ENCODE measurements around the gene EEFSEC.

Gene EEFSEC

GRCh38 chr3:128425142-128425845 lies 272.0 kb downstream of the EEFSEC start:
- Histone ChIP-seq H4K91ac (ENCODE audit: low read depth, low read length, poor library complexity) (no peak overlapping the region), H3K4me2 (ENCODE audit: insufficient read depth, low read length, poor library complexity, severe bottlenecking) (no peak overlapping the region), H3K9ac (ENCODE audit: low read depth, low read length, poor library complexity) (no peak overlapping the region), H3K36me3 (replicated peaks in 1 of 2; ENCODE audit: control insufficient read depth in 2 of 2, insufficient read depth in 2 of 2, low read length in 2 of 2) (no peaks in the 10 kb centered on the region), H3K14ac (ENCODE audit: low read length) (no peak overlapping the region), H2BK12ac (ENCODE audit: low read length) (no peak overlapping the region), H3K27ac (replicated peaks; ENCODE audit: low read length) (no peak overlapping the region), H3K4ac (ENCODE audit: low read length) (no peak overlapping the region), H3K79me1 (ENCODE audit: low read depth, low read length) (no peaks in the 10 kb centered on the region), H2BK120ac (ENCODE audit: low read depth, low read length) (no peak overlapping the region), H2BK5ac (ENCODE audit: low read length) (no peak overlapping the region), H3K18ac (ENCODE audit: low read length) (no peak overlapping the region), H2AK5ac (ENCODE audit: low read depth, low read length) (peak overlapping the region; percentile 24), H3K4me3 (ENCODE audit: low read length in 2 of 2) (no peak overlapping the region), H4K8ac (ENCODE audit: low read depth, low read length) (no peak overlapping the region), H3K27me3 (ENCODE audit: control insufficient read depth in 3 of 3, insufficient read depth in 3 of 3, low read depth in 1 of 3, low read length in 3 of 3) (peaks cover 3 to 81% (median 44%) of the 10 kb centered on the region in 3 experiments), H2AFZ (ENCODE audit: low read length) (no peak overlapping the region), H3K4me1 (ENCODE audit: control insufficient read depth in 2 of 2, insufficient read depth in 1 of 2, low read depth in 1 of 2, low read length in 2 of 2) (peaks cover 5 to 12% of the 10 kb centered on the region in 2 donors), H3K23ac (ENCODE audit: low read depth, low read length, poor library complexity) (no peak overlapping the region), H3K9me3 (replicated peaks in 1 of 2; ENCODE audit: control insufficient read depth in 2 of 2, insufficient read depth in 1 of 2, low read depth in 1 of 2, low read length in 2 of 2) (no peaks in the 10 kb centered on the region), H2BK15ac (ENCODE audit: low read length) (no peak overlapping the region)
- no CpG with 5 or more reads among the region's 23 CpGs for WGBS, 2 donors (ENCODE audit: extremely low coverage in 2 of 2, insufficient read length in 2 of 2, insufficient replicate concordance in 1 of 2)
- no peak for DNase-seq (ENCODE audit: low spot score)

GRCh38 chr3:128425846-128426127 lies 272.5 kb downstream of the EEFSEC start:
- Histone ChIP-seq H3K4me2 (ENCODE audit: insufficient read depth, low read length, poor library complexity, severe bottlenecking) (no peak overlapping the region), H3K4me1 (ENCODE audit: control insufficient read depth in 2 of 2, insufficient read depth in 1 of 2, low read depth in 1 of 2, low read length in 2 of 2) (peaks cover 6 to 15% of the 10 kb centered on the region in 2 donors), H2AK5ac (ENCODE audit: low read depth, low read length) (peak overlapping the region; percentile 16), H3K23ac (ENCODE audit: low read depth, low read length, poor library complexity) (no peak overlapping the region), H4K91ac (ENCODE audit: low read depth, low read length, poor library complexity) (no peak overlapping the region), H2BK5ac (ENCODE audit: low read length) (peak overlapping the region; percentile 8), H2BK12ac (ENCODE audit: low read length) (no peak overlapping the region), H3K27ac (replicated peaks; ENCODE audit: low read length) (no peak overlapping the region), H3K4ac (ENCODE audit: low read length) (no peak overlapping the region), H3K79me1 (ENCODE audit: low read depth, low read length) (no peaks in the 10 kb centered on the region), H2BK15ac (ENCODE audit: low read length) (peak overlapping the region; percentile 52), H3K9ac (ENCODE audit: low read depth, low read length, poor library complexity) (no peak overlapping the region), H3K14ac (ENCODE audit: low read length) (no peak overlapping the region), H3K36me3 (replicated peaks in 1 of 2; ENCODE audit: control insufficient read depth in 2 of 2, insufficient read depth in 2 of 2, low read length in 2 of 2) (no peaks in the 10 kb centered on the region), H3K4me3 (ENCODE audit: low read length in 2 of 2) (no peak overlapping the region), H2BK120ac (ENCODE audit: low read depth, low read length) (no peak overlapping the region), H4K8ac (ENCODE audit: low read depth, low read length) (no peak overlapping the region), H2AFZ (ENCODE audit: low read length) (no peak overlapping the region), H3K27me3 (ENCODE audit: control insufficient read depth in 3 of 3, insufficient read depth in 3 of 3, low read depth in 1 of 3, low read length in 3 of 3) (peaks cover 3 to 86% (median 49%) of the 10 kb centered on the region in 3 experiments), H3K9me3 (replicated peaks in 1 of 2; ENCODE audit: control insufficient read depth in 2 of 2, insufficient read depth in 1 of 2, low read depth in 1 of 2, low read length in 2 of 2) (no peaks in the 10 kb centered on the region), H3K18ac (ENCODE audit: low read length) (no peak overlapping the region)
- no peak for DNase-seq (ENCODE audit: low spot score)
- WGBS, 2 donors (ENCODE audit: extremely low coverage in 2 of 2, insufficient read length in 2 of 2, insufficient replicate concordance in 1 of 2): no CpG with 5 or more reads among the region's 8 CpGs

- Histone ChIP-seq H3K4me3 (ENCODE audit: low read length in 2 of 2) (peak overlapping the region in 1 of 2 donors; percentile 66), H3K27me3 (ENCODE audit: control insufficient read depth in 3 of 3, insufficient read depth in 3 of 3, low read depth in 1 of 3, low read length in 3 of 3) (peaks cover 3 to 92% (median 55%) of the 10 kb centered on the region in 3 experiments)
- DNase-seq (ENCODE audit: low spot score): peak; percentile 60
Observed at GRCh38 chr3:128426128-128426921, 273.0 kb downstream of the EEFSEC start.

GRCh38 chr3:128427175-128427857 lies 274.0 kb downstream of the EEFSEC start:
- Histone ChIP-seq H3K79me1 (ENCODE audit: low read depth, low read length) (no peaks in the 10 kb centered on the region), H3K4me1 (ENCODE audit: control insufficient read depth in 2 of 2, insufficient read depth in 1 of 2, low read depth in 1 of 2, low read length in 2 of 2) (peaks cover 11 to 15% of the 10 kb centered on the region in 2 donors), H2AFZ (ENCODE audit: low read length) (no peak overlapping the region), H2BK5ac (ENCODE audit: low read length) (no peak overlapping the region), H2BK15ac (ENCODE audit: low read length) (no peak overlapping the region), H3K27ac (replicated peaks; ENCODE audit: low read length) (no peak overlapping the region), H3K18ac (ENCODE audit: low read length) (peak overlapping the region; percentile 74), H2BK120ac (ENCODE audit: low read depth, low read length) (no peak overlapping the region), H3K9ac (ENCODE audit: low read depth, low read length, poor library complexity) (no peak overlapping the region), H3K27me3 (ENCODE audit: control insufficient read depth in 3 of 3, insufficient read depth in 3 of 3, low read depth in 1 of 3, low read length in 3 of 3) (peaks cover 3 to 96% (median 65%) of the 10 kb centered on the region in 3 experiments), H3K23ac (ENCODE audit: low read depth, low read length, poor library complexity) (no peak overlapping the region), H3K36me3 (replicated peaks in 1 of 2; ENCODE audit: control insufficient read depth in 2 of 2, insufficient read depth in 2 of 2, low read length in 2 of 2) (no peaks in the 10 kb centered on the region), H4K8ac (ENCODE audit: low read depth, low read length) (no peak overlapping the region), H4K91ac (ENCODE audit: low read depth, low read length, poor library complexity) (no peak overlapping the region), H2BK12ac (ENCODE audit: low read length) (no peak overlapping the region), H2AK5ac (ENCODE audit: low read depth, low read length) (no peak overlapping the region), H3K4ac (ENCODE audit: low read length) (no peak overlapping the region), H3K9me3 (replicated peaks in 1 of 2; ENCODE audit: control insufficient read depth in 2 of 2, insufficient read depth in 1 of 2, low read depth in 1 of 2, low read length in 2 of 2) (no peaks in the 10 kb centered on the region), H3K14ac (ENCODE audit: low read length) (peak overlapping the region; percentile 0), H3K4me3 (ENCODE audit: low read length in 2 of 2) (no peak overlapping the region), H3K4me2 (ENCODE audit: insufficient read depth, low read length, poor library complexity, severe bottlenecking) (no peak overlapping the region)
- WGBS, 2 donors (ENCODE audit: extremely low coverage in 2 of 2, insufficient read length in 2 of 2, insufficient replicate concordance in 1 of 2): no CpG with 5 or more reads among the region's 15 CpGs
- no peak for DNase-seq (ENCODE audit: low spot score)

More at GRCh38 chr3:128426128-128426921, 273.0 kb downstream of the EEFSEC start:
- H3K23ac ChIP-seq (ENCODE audit: low read depth, low read length, poor library complexity): peak overlapping the region; percentile 10
- H3K36me3 ChIP-seq (replicated peaks in 1 of 2; ENCODE audit: control insufficient read depth in 2 of 2, insufficient read depth in 2 of 2, low read length in 2 of 2): no peaks in the 10 kb centered on the region
- H3K14ac ChIP-seq (ENCODE audit: low read length): no peak overlapping the region
- no peaks in the 10 kb centered on the region for H3K79me1 ChIP-seq (ENCODE audit: low read depth, low read length)
- H3K9ac ChIP-seq (ENCODE audit: low read depth, low read length, poor library complexity): peak overlapping the region; percentile 64
- H2BK5ac ChIP-seq (ENCODE audit: low read length): peak overlapping the region; percentile 8
- no peak overlapping the region for H4K8ac ChIP-seq (ENCODE audit: low read depth, low read length)
- no peak overlapping the region for H4K91ac ChIP-seq (ENCODE audit: low read depth, low read length, poor library complexity)
- no peak overlapping the region for H3K4ac ChIP-seq (ENCODE audit: low read length)
- peak overlapping the region; percentile 51 for H3K4me2 ChIP-seq (ENCODE audit: insufficient read depth, low read length, poor library complexity, severe bottlenecking)
- no peaks in the 10 kb centered on the region for H3K9me3 ChIP-seq (replicated peaks in 1 of 2; ENCODE audit: control insufficient read depth in 2 of 2, insufficient read depth in 1 of 2, low read depth in 1 of 2, low read length in 2 of 2)
- peaks cover 6 to 15% of the 10 kb centered on the region in 2 donors for H3K4me1 ChIP-seq (ENCODE audit: control insufficient read depth in 2 of 2, insufficient read depth in 1 of 2, low read depth in 1 of 2, low read length in 2 of 2)
- no peak overlapping the region for H2BK12ac ChIP-seq (ENCODE audit: low read length)
- no peak overlapping the region for H2BK120ac ChIP-seq (ENCODE audit: low read depth, low read length)
- peak overlapping the region; percentile 89 for H3K18ac ChIP-seq (ENCODE audit: low read length)
- peak overlapping the region; percentile 79 for H2AFZ ChIP-seq (ENCODE audit: low read length)
- peak overlapping the region; percentile 52 for H2BK15ac ChIP-seq (ENCODE audit: low read length)
- peak overlapping the region; percentile 16 for H2AK5ac ChIP-seq (ENCODE audit: low read depth, low read length)
- H3K27ac ChIP-seq (replicated peaks; ENCODE audit: low read length): no peak overlapping the region
- no CpG with 5 or more reads among the region's 66 CpGs for WGBS, 2 donors (ENCODE audit: extremely low coverage in 2 of 2, insufficient read length in 2 of 2, insufficient replicate concordance in 1 of 2)
